Esophagus muscularis mucosa (tissue), 4 donors: ENCODE measurements around the gene SEPHS1. TPM values are rescaled to one million over a fixed set of nuclear protein-coding genes. Genes with fewer than 3 reads are reported as not detected.

ENCODE experiments used
- DNase-seq: peaks from one replicate; pipeline ENCODE4 v3.0.0-alpha.2; 2017; ENCODE audit errors: extremely low spot score
- H3K27ac ChIP-seq, 4 donors: fragments of 200-600 bp; sonication (generic); replicated peaks in 1 of 4; 1 replicate in 3 of 4; 2 replicates in 1 of 4; pipeline ENCODE4 v1.5.1; 2016 to 2019; ENCODE audit warnings: mild to moderate bottlenecking in 1 of 4
- H3K27me3 ChIP-seq, 4 donors: fragments of 200-600 bp; sonication (generic); one replicate each; pipeline versions ENCODE4 v1.5.1 to v1.6.0; 2016 to 2019
- H3K36me3 ChIP-seq, 4 donors: fragments of 200-600 bp; sonication (generic); one replicate each; pipeline ENCODE4 v1.5.1; 2016 to 2019
- H3K4me1 ChIP-seq, 4 donors: fragments of 200-600 bp; sonication (generic); one replicate each; pipeline ENCODE4 v1.5.1; 2016 to 2019
- H3K4me3 ChIP-seq, 4 donors: fragments of 200-600 bp; sonication (generic); 1 replicate in 2 of 4; 2 replicates in 2 of 4; pipeline ENCODE4 v1.5.1; 2016 to 2019; ENCODE audit warnings: mild to moderate bottlenecking in 4 of 4, moderate library complexity in 1 of 4
- H3K9me3 ChIP-seq, 4 donors: fragments of 200-600 bp; sonication (generic); 1 replicate in 3 of 4; 2 replicates in 1 of 4; pipeline ENCODE4 v1.5.1; 2016 to 2019
- CTCF ChIP-seq, 3 experiments: fragments of 200-600 bp in 2 of 3; fragments of 450-650 bp in 1 of 3; sonication (generic) in 2 of 3; IDR thresholded peaks; one replicate each; pipeline ENCODE4 v1.5.1; 2017 to 2019; ENCODE audit warnings: antibody characterized with exemption in 3 of 3, mild to moderate bottlenecking in 2 of 3, moderate library complexity in 1 of 3
- EP300 ChIP-seq: sonication (generic); formaldehyde crosslinking; IDR thresholded peaks from one replicate; pipeline ENCODE4 v1.6.1; 2017; ENCODE audit warnings: antibody characterized with exemption
- POLR2A ChIP-seq: fragments of 450-650 bp; IDR thresholded peaks from one replicate; pipeline ENCODE4 v1.6.1; 2017; ENCODE audit warnings: antibody characterized with exemption, moderate library complexity, mild to moderate bottlenecking, low read depth
- POLR2AphosphoS5 ChIP-seq, 2 donors: sonication (generic); formaldehyde crosslinking; IDR thresholded peaks; one replicate each; pipeline ENCODE4 v1.6.1; 2017; ENCODE audit warnings: antibody characterized with exemption in 2 of 2
- WGBS: methylation state at CpG from one replicate; pipeline ENCODE4 v1.1.5; 2018; 5-methylcytosine and 5-hydroxymethylcytosine counted together
- intact Hi-C: fragments of 100-400 bp; cut with DNase I; formaldehyde crosslinking; loops from one replicate; pipeline ENCODE4 v1.15.1; 2023
- total RNA-seq, 4 donors: library from RNA; depleted of rRNA; stranded (reverse); fragments of >200 nt; gene quantifications; one replicate each; pipeline versions ENCODE4 v1.1.0 to v1.2.1, GENCODE V29; 2016

The SEPHS1 gene
- total RNA-seq, 4 donors from 2014 or later = 37.0 to 53.1 (median 46.0) TPM

GRCh38 chr10:13366891-13367290 lies 18.8 kb upstream of the SEPHS1 start:
- no peaks in the 10 kb centered on the region for H3K36me3 ChIP-seq
- H3K27ac ChIP-seq = no peak overlapping the region
- no peak for DNase-seq
- TF ChIP-seq EP300 (no peak), POLR2A (no peak), CTCF (IDR thresholded peaks at IDR 0.05) (no peak), POLR2AphosphoS5 (IDR thresholded peaks at IDR 0.05) (no peak)
- H3K9me3 ChIP-seq = no peaks in the 10 kb centered on the region
- no peaks in the 10 kb centered on the region for H3K4me1 ChIP-seq
- no peaks in the 10 kb centered on the region for H3K27me3 ChIP-seq
- WGBS = 89% methylated on average over 4 of the region's 4 CpGs
- intact Hi-C loops = no loop called here
- no peak overlapping the region for H3K4me3 ChIP-seq

GRCh38 chr10:13365831-13366230 lies 17.7 kb upstream of the SEPHS1 start:
- no peaks in the 10 kb centered on the region for H3K4me1 ChIP-seq
- 65% methylated on average over 6 of the region's 6 CpGs for WGBS
- no peaks in the 10 kb centered on the region for H3K27me3 ChIP-seq
- no peaks in the 10 kb centered on the region for H3K36me3 ChIP-seq
- intact Hi-C loops = no loop called here
- H3K27ac ChIP-seq = no peak overlapping the region
- no peak for DNase-seq
- no peaks in the 10 kb centered on the region for H3K9me3 ChIP-seq
- no peak for TF ChIP-seq CTCF (IDR thresholded peaks at IDR 0.05)
- no peak for TF ChIP-seq EP300
- no peak for TF ChIP-seq POLR2A
- TF ChIP-seq POLR2AphosphoS5 (IDR thresholded peaks at IDR 0.05) = no peak
- no peak overlapping the region for H3K4me3 ChIP-seq

- WGBS = 81% methylated on average over 5 of the region's 5 CpGs
- intact Hi-C loops = no loop called here
- Histone ChIP-seq H3K4me3 (no peak overlapping the region), H3K4me1 (no peaks in the 10 kb centered on the region), H3K36me3 (no peaks in the 10 kb centered on the region), H3K27me3 (no peaks in the 10 kb centered on the region), H3K9me3 (no peaks in the 10 kb centered on the region), H3K27ac (no peak overlapping the region)
- no peak for DNase-seq
- TF ChIP-seq EP300 = no peak
- TF ChIP-seq POLR2AphosphoS5 (IDR thresholded peaks at IDR 0.05) = no peak
- no peak for TF ChIP-seq POLR2A
- no peak for TF ChIP-seq CTCF (IDR thresholded peaks at IDR 0.05)
These were observed 17.1 kb upstream of the SEPHS1 start for GRCh38 chr10:13365243-13365642.

- peaks cover 0 to 5% (median 0%) of the 10 kb centered on the region in 4 donors for H3K27me3 ChIP-seq
- H3K9me3 ChIP-seq = no peaks in the 10 kb centered on the region
- intact Hi-C loops = no loop called here
- TF ChIP-seq POLR2AphosphoS5 (IDR thresholded peaks at IDR 0.05) (no peak), CTCF (IDR thresholded peaks at IDR 0.05) (no peak), EP300 (no peak), POLR2A (no peak)
- 78% methylated on average over 7 of the region's 7 CpGs for WGBS
- DNase-seq = no peak
- no peaks in the 10 kb centered on the region for H3K36me3 ChIP-seq
- H3K27ac ChIP-seq = no peak overlapping the region
- no peaks in the 10 kb centered on the region for H3K4me1 ChIP-seq
- no peak overlapping the region for H3K4me3 ChIP-seq
These were observed 12.5 kb upstream of the SEPHS1 start for GRCh38 chr10:13360587-13360986.

GRCh38 chr10:13356392-13356791 lies 8.3 kb upstream of the SEPHS1 start:
- no peaks in the 10 kb centered on the region for H3K9me3 ChIP-seq
- WGBS = 57% methylated on average over 4 of the region's 4 CpGs
- H3K36me3 ChIP-seq = no peaks in the 10 kb centered on the region
- no peak for DNase-seq
- TF ChIP-seq CTCF (IDR thresholded peaks at IDR 0.05) (no peak), POLR2AphosphoS5 (IDR thresholded peaks at IDR 0.05) (no peak), POLR2A (no peak), EP300 (no peak)
- H3K27me3 ChIP-seq = peaks cover 0 to 41% (median 5%) of the 10 kb centered on the region in 4 donors
- no peak overlapping the region for H3K4me3 ChIP-seq
- intact Hi-C loops = no loop called here
- no peaks in the 10 kb centered on the region for H3K4me1 ChIP-seq
- H3K27ac ChIP-seq = no peak overlapping the region
